OCI-LY3 (cell line): ENCODE results near the gene FANCC.
A peak's percentile ranks its signal among the peaks of the same experiment; 100 is the strongest.

Source experiments
- H2AFZ ChIP-seq: fragments of 200-600, 300-600 bp; shearing (Covaris generic); 2 replicates; pipeline ENCODE4 v1.6.0; 2014; ENCODE audit warnings: antibody characterized with exemption, low read depth, low read length
- H3K27ac ChIP-seq: fragments of 200-600, 300-600 bp; sonication (generic); 2 replicates; pipeline ENCODE4 v1.5.1; 2014; ENCODE audit warnings: mild to moderate bottlenecking, low read length, moderate library complexity, mixed read lengths
- H3K27me3 ChIP-seq: fragments of 200-600, 300-600 bp; sonication (generic); 2 replicates; pipeline ENCODE4 v1.6.1; 2014; ENCODE audit warnings: low read depth, low read length, mixed read lengths
- H3K36me3 ChIP-seq: fragments of 200-600, 300-600 bp; sonication (generic); replicated peaks from 2 replicates; pipeline ENCODE3; 2014; ENCODE audit warnings: low read depth, low read length, mixed read lengths
- H3K4me1 ChIP-seq: fragments of 300-600, 200-600 bp; sonication (generic); 2 replicates; pipeline ENCODE4 v1.6.1; 2014; ENCODE audit warnings: low read length, mixed read lengths
- H3K4me2 ChIP-seq: fragments of 200-600, 300-600 bp; sonication (generic); 2 replicates; pipeline ENCODE4 v1.6.1; 2014; ENCODE audit warnings: low read length, mixed read lengths
- H3K4me3 ChIP-seq: fragments of 300-600, 200-600 bp; sonication (generic); 2 replicates; pipeline ENCODE4 v1.5.1; 2014; ENCODE audit warnings: antibody characterized with exemption, mild to moderate bottlenecking, low read length, moderate library complexity
- H3K79me2 ChIP-seq: fragments of 300-600, 200-600 bp; shearing (Covaris generic); 2 replicates; pipeline ENCODE4 v1.6.1; 2014; ENCODE audit warnings: mild to moderate bottlenecking, low read length, mixed read lengths
- H3K9ac ChIP-seq: fragments of 300-600, 200-600 bp; shearing (Covaris generic); 2 replicates; pipeline ENCODE4 v1.6.0; 2014; ENCODE audit warnings: mild to moderate bottlenecking, low read length, moderate library complexity
- H3K9me3 ChIP-seq: fragments of 200-600, 300-600 bp; shearing (Covaris generic); 2 replicates; pipeline ENCODE4 v1.6.1; 2014; ENCODE audit warnings: low read length, mixed read lengths; ENCODE audit not compliant: insufficient read depth
- H4K20me1 ChIP-seq: fragments of 200-600, 300-600 bp; sonication (generic); 2 replicates; pipeline ENCODE4 v1.6.1; 2016; ENCODE audit warnings: low read length, mixed read lengths; ENCODE audit not compliant: insufficient read depth
- EZH2phosphoT487 ChIP-seq: fragments of 200-600 bp; shearing (Covaris generic); IDR thresholded peaks from 2 replicates; pipeline ENCODE4 v1.6.1; 2018; ENCODE audit warnings: antibody characterized with exemption, mixed run types, low read depth
- TF ChIP-seq, protein P1 (sequence below): fragments of 200-600, 300-600 bp; sonication (generic); IDR thresholded peaks from 2 replicates; pipeline ENCODE4 v1.5.1; 2014; ENCODE audit warnings: antibody characterized with exemption, low read length, low read depth

Gene FANCC

GRCh38 chr9:95193067-95193466 lies 124.4 kb downstream of the FANCC start:
- Histone ChIP-seq H3K4me2 (peak overlapping the region; percentile 81), H2AFZ (no peak overlapping the region), H3K36me3 (no peaks in the 10 kb centered on the region), H3K9ac (no peak overlapping the region), H4K20me1 (no peaks in the 10 kb centered on the region), H3K27me3 (no peaks in the 10 kb centered on the region), H3K9me3 (no peaks in the 10 kb centered on the region), H3K4me1 (peaks cover 25% of the 10 kb centered on the region), H3K27ac (peak overlapping the region; percentile 33), H3K79me2 (no peaks in the 10 kb centered on the region), H3K4me3 (peak overlapping the region; percentile 65)
- TF ChIP-seq EZH2phosphoT487: no peak
- TF ChIP-seq, protein P1, sequence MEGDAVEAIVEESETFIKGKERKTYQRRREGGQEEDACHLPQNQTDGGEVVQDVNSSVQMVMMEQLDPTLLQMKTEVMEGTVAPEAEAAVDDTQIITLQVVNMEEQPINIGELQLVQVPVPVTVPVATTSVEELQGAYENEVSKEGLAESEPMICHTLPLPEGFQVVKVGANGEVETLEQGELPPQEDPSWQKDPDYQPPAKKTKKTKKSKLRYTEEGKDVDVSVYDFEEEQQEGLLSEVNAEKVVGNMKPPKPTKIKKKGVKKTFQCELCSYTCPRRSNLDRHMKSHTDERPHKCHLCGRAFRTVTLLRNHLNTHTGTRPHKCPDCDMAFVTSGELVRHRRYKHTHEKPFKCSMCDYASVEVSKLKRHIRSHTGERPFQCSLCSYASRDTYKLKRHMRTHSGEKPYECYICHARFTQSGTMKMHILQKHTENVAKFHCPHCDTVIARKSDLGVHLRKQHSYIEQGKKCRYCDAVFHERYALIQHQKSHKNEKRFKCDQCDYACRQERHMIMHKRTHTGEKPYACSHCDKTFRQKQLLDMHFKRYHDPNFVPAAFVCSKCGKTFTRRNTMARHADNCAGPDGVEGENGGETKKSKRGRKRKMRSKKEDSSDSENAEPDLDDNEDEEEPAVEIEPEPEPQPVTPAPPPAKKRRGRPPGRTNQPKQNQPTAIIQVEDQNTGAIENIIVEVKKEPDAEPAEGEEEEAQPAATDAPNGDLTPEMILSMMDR: peak; percentile 77

- Histone ChIP-seq H2AFZ (no peak overlapping the region), H3K79me2 (no peaks in the 10 kb centered on the region), H3K27ac (no peak overlapping the region), H3K4me1 (peaks cover 25% of the 10 kb centered on the region), H3K9ac (no peak overlapping the region), H4K20me1 (no peaks in the 10 kb centered on the region), H3K4me3 (no peak overlapping the region), H3K27me3 (no peaks in the 10 kb centered on the region), H3K36me3 (no peaks in the 10 kb centered on the region), H3K9me3 (no peaks in the 10 kb centered on the region), H3K4me2 (peak overlapping the region; percentile 81; the same call in 1 of the 2 replicates)
- TF ChIP-seq, protein P1: no peak
- TF ChIP-seq EZH2phosphoT487: no peak
Observed at GRCh38 chr9:95192631-95193030, 124.9 kb downstream of the FANCC start.

DNA sequence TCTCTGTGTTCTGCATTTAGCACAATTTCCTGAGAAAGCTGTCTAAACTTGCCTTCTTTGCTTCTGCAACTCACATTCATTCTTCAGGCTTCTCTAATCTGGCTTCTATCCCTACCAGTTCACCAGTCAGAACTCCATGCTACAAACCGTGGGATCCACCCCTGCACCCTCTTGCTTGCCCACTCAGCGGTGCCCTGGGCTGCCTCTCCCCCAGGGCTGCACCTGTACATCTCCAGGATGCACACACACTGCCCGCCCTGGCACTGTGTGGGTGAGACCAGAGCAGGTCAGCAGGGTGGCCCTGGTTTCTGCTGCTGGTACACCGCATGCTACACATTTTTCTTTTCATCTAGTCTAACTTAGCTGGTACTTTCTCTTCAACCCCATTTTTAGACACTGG lies 127.1 kb downstream of the FANCC start:
- no peaks in the 10 kb centered on the region for H3K9me3 ChIP-seq
- peaks cover 25% of the 10 kb centered on the region for H3K4me1 ChIP-seq
- H3K4me3 ChIP-seq: no peak overlapping the region
- no peak overlapping the region for H3K27ac ChIP-seq
- H3K36me3 ChIP-seq: no peaks in the 10 kb centered on the region
- no peak overlapping the region for H3K4me2 ChIP-seq
- no peaks in the 10 kb centered on the region for H3K27me3 ChIP-seq
- H2AFZ ChIP-seq: no peak overlapping the region
- no peaks in the 10 kb centered on the region for H3K79me2 ChIP-seq
- H3K9ac ChIP-seq: no peak overlapping the region
- TF ChIP-seq, protein P1: no peak
- H4K20me1 ChIP-seq: no peaks in the 10 kb centered on the region

GRCh38 chr9:95189251-95190098 lies 128.0 kb downstream of the FANCC start:
- Histone ChIP-seq H3K27ac (no peak overlapping the region), H3K9me3 (no peaks in the 10 kb centered on the region), H2AFZ (no peak overlapping the region), H3K4me2 (no peak overlapping the region), H3K9ac (no peak overlapping the region), H3K4me1 (peaks cover 22% of the 10 kb centered on the region), H3K4me3 (no peak overlapping the region), H3K27me3 (no peaks in the 10 kb centered on the region), H3K79me2 (no peaks in the 10 kb centered on the region), H3K36me3 (no peaks in the 10 kb centered on the region), H4K20me1 (no peaks in the 10 kb centered on the region)
- no peak for TF ChIP-seq EZH2phosphoT487
- TF ChIP-seq, protein P1: no peak
